Cardiac muscle cell (in vitro differentiated cells and primary cell): ENCODE results near the gene FPGS. TPM values are rescaled to one million over a fixed set of nuclear protein-coding genes. Genes with fewer than 3 reads are reported as not detected.

Source experiments
- DNase-seq, 2 donors: peaks; one replicate each; pipeline versions ENCODE4 v3.0.0 to v3.0.0-alpha.2; 2010 to 2017; ENCODE audit warnings: low read depth in 1 of 2, low spot score in 1 of 2
- H3K27ac ChIP-seq: fragments of 200-600 bp; sonication (generic); 2 replicates; pipeline ENCODE4 v1.5.1; 2016
- H3K27me3 ChIP-seq: fragments of 200-600 bp; sonication (generic); 2 replicates; pipeline ENCODE4 v1.6.0; 2016; ENCODE audit warnings: control low read depth
- H3K36me3 ChIP-seq: fragments of 200-600 bp; sonication (generic); 2 replicates; pipeline ENCODE4 v1.5.1; 2016; ENCODE audit warnings: control low read depth
- H3K4me1 ChIP-seq: fragments of 200-600 bp; sonication (generic); 2 replicates; pipeline ENCODE4 v1.8.1; 2017; ENCODE audit warnings: low read depth, mild to moderate bottlenecking, mixed run types
- H3K4me3 ChIP-seq: fragments of 200-600 bp; sonication (generic); 2 replicates; pipeline ENCODE4 v1.5.1; 2016; ENCODE audit warnings: mild to moderate bottlenecking
- H3K9me3 ChIP-seq: fragments of 200-600 bp; sonication (generic); 2 replicates; pipeline ENCODE4 v1.5.1; 2017; ENCODE audit warnings: low read depth, mild to moderate bottlenecking, control low read depth
- CTCF ChIP-seq: IDR thresholded peaks from 2 replicates; pipeline ENCODE4 v1.5.1; 2012; ENCODE audit warnings: low read depth, mild to moderate bottlenecking, low read length
- polyA plus RNA-seq: library from polyadenylated mRNA; unstranded; fragments of >200 nt; fragmentation: Nextera tagmentation; extraction: Ambion mirVana; gene quantifications from 2 replicates; pipeline ENCODE4 v1.2.1, GENCODE V29; 2016
- total RNA-seq: library from RNA; depleted of rRNA; stranded (reverse); fragments of >200 nt; gene quantifications from 2 replicates; pipeline ENCODE4 v1.2.3, GENCODE V29; 2016

The FPGS gene
- total and polyA plus RNA-seq, 2 experiments from 2014 or later: 78.3 to 123 TPM

- H3K9me3 ChIP-seq: no peaks in the 10 kb centered on the region
- H3K27ac ChIP-seq: peak overlapping the region; percentile 79
- H3K27me3 ChIP-seq: no peaks in the 10 kb centered on the region
- peaks cover 54% of the 10 kb centered on the region for H3K4me1 ChIP-seq
- no peaks in the 10 kb centered on the region for H3K36me3 ChIP-seq
- no peak overlapping the region for H3K4me3 ChIP-seq
- peak; percentile 44 to 58 for DNase-seq
- no peak for TF ChIP-seq CTCF
Measured at GRCh38 chr9:127862075-127863011, 59.7 kb downstream of the FPGS start.

- Histone ChIP-seq H3K4me3 (no peak overlapping the region), H3K27ac (peak overlapping the region; percentile 79), H3K4me1 (peaks cover 48% of the 10 kb centered on the region), H3K9me3 (no peaks in the 10 kb centered on the region), H3K27me3 (no peaks in the 10 kb centered on the region), H3K36me3 (peaks cover 3% of the 10 kb centered on the region)
- no peak for DNase-seq
- no peak for TF ChIP-seq CTCF
Measured at GRCh38 chr9:127863191-127863621, 60.5 kb downstream of the FPGS start.

Other genes starting within 250 kb of the FPGS start
- gene STXBP1, start 190.6 kb upstream of the FPGS start, total RNA-seq: 19.8 and 95.5 TPM in 2 replicates
- 26.0 and 27.0 TPM in 2 replicates for gene STXBP1, start 190.6 kb upstream of the FPGS start, polyA plus RNA-seq
- gene CFAP157, start 95.9 kb upstream of the FPGS start, total RNA-seq: 0.81 and 0.86 TPM in 2 replicates
- 0.40 and 0.76 TPM in 2 replicates for gene CFAP157, start 95.9 kb upstream of the FPGS start, polyA plus RNA-seq
- gene PTRH1, start 87.2 kb upstream of the FPGS start, total RNA-seq: 23.7 and 24.4 TPM in 2 replicates
- gene PTRH1, start 87.2 kb upstream of the FPGS start, polyA plus RNA-seq: 27.5 and 34.4 TPM in 2 replicates
- 0.06 TPM in 1 of 2 replicates, not detected in the other for gene TTC16, start 86.8 kb upstream of the FPGS start, total RNA-seq
- gene TTC16, start 86.8 kb upstream of the FPGS start, polyA plus RNA-seq: not detected in 2 replicates
- 22.8 and 29.2 TPM in 2 replicates for gene TOR2A, start 67.6 kb upstream of the FPGS start, total RNA-seq
- gene TOR2A, start 67.6 kb upstream of the FPGS start, polyA plus RNA-seq: 20.6 and 25.7 TPM in 2 replicates
- 3.5 and 9.9 TPM in 2 replicates for gene SH2D3C, start 24.2 kb upstream of the FPGS start, total RNA-seq
- gene SH2D3C, start 24.2 kb upstream of the FPGS start, polyA plus RNA-seq: 3.7 and 9.4 TPM in 2 replicates
- gene CDK9, start 16.8 kb upstream of the FPGS start, total RNA-seq: 85.1 and 162 TPM in 2 replicates
- gene CDK9, start 16.8 kb upstream of the FPGS start, polyA plus RNA-seq: 139 and 193 TPM in 2 replicates
- 6.9 and 15.8 TPM in 2 replicates for gene ENG, start 51.8 kb downstream of the FPGS start, total RNA-seq
- 12.6 and 35.4 TPM in 2 replicates for gene ENG, start 51.8 kb downstream of the FPGS start, polyA plus RNA-seq
- 174 and 175 TPM in 2 replicates for gene AK1, start 74.8 kb downstream of the FPGS start, total RNA-seq
- 346 and 413 TPM in 2 replicates for gene AK1, start 74.8 kb downstream of the FPGS start, polyA plus RNA-seq
- 49.4 and 73.4 TPM in 2 replicates for gene ST6GALNAC6, start 96.7 kb downstream of the FPGS start, total RNA-seq
- gene ST6GALNAC6, start 96.7 kb downstream of the FPGS start, polyA plus RNA-seq: 53.0 and 85.2 TPM in 2 replicates
- gene ST6GALNAC4, start 114.2 kb downstream of the FPGS start, total RNA-seq: 66.2 and 119 TPM in 2 replicates
- 48.8 and 71.4 TPM in 2 replicates for gene ST6GALNAC4, start 114.2 kb downstream of the FPGS start, polyA plus RNA-seq
- gene PIP5KL1, start 127.9 kb downstream of the FPGS start, total RNA-seq: 0.89 and 1.7 TPM in 2 replicates
- gene PIP5KL1, start 127.9 kb downstream of the FPGS start, polyA plus RNA-seq: 3.4 and 3.5 TPM in 2 replicates
- 26.1 and 35.6 TPM in 2 replicates for gene DPM2, start 135.0 kb downstream of the FPGS start, total RNA-seq
- gene DPM2, start 135.0 kb downstream of the FPGS start, polyA plus RNA-seq: 54.2 and 70.7 TPM in 2 replicates
- 20.9 and 25.6 TPM in 2 replicates for gene EEIG1, start 178.1 kb downstream of the FPGS start, total RNA-seq
- gene EEIG1, start 178.1 kb downstream of the FPGS start, polyA plus RNA-seq: 26.6 and 32.5 TPM in 2 replicates